GM18498 (cell line): ENCODE measurements around the gene RYR1.
"Not testable (repeated sequence)": the region's sequence is repeated elsewhere in the genome, so short reads cannot be mapped to it uniquely, and the experiment has no call there.

Source experiments
- ATAC-seq: cut with Tn5 transposase; IDR thresholded peaks from one replicate; pipeline ENCODE4 v1.9.1; 2021; ENCODE audit warnings: mild to moderate bottlenecking, moderate library complexity; ENCODE audit not compliant: unreplicated experiment

RYR1 gene

GRCh38 chr19:38488096-38488495, 54.6 kb downstream of the RYR1 start:
- no peak for ATAC-seq

- ATAC-seq = no peak
Measured at GRCh38 chr19:38488776-38489481, 55.4 kb downstream of the RYR1 start.

- ATAC-seq = no peak
Measured at GRCh38 chr19:38490861-38491260, 57.4 kb downstream of the RYR1 start.

- no peak for ATAC-seq
Measured at GRCh38 chr19:38492181-38492813, 58.8 kb downstream of the RYR1 start.

- ATAC-seq = no peak
Measured at GRCh38 chr19:38494379-38494778, 60.9 kb downstream of the RYR1 start.

GRCh38 chr19:38495375-38495774, 61.9 kb downstream of the RYR1 start:
- not testable (repeated sequence) for ATAC-seq

- ATAC-seq = no peak
Measured at GRCh38 chr19:38496116-38496515, 62.6 kb downstream of the RYR1 start.

- ATAC-seq = no peak
Measured at GRCh38 chr19:38496603-38497487, 63.4 kb downstream of the RYR1 start.

- no peak for ATAC-seq
Measured at GRCh38 chr19:38497907-38498306, 64.4 kb downstream of the RYR1 start.

- ATAC-seq = no peak
Measured at GRCh38 chr19:38499532-38499931, 66.0 kb downstream of the RYR1 start.

GRCh38 chr19:38500450-38500849, 67.0 kb downstream of the RYR1 start:
- no peak for ATAC-seq

- no peak for ATAC-seq
Measured at GRCh38 chr19:38502410-38503076, 69.1 kb downstream of the RYR1 start.

GRCh38 chr19:38503077-38503410, 69.6 kb downstream of the RYR1 start:
- no peak for ATAC-seq

- no peak for ATAC-seq
Measured at GRCh38 chr19:38505958-38506357, 72.5 kb downstream of the RYR1 start.

GRCh38 chr19:38506375-38506722, 72.9 kb downstream of the RYR1 start:
- no peak for ATAC-seq

GRCh38 chr19:38506723-38507550, 73.4 kb downstream of the RYR1 start:
- ATAC-seq = no peak

GRCh38 chr19:38507551-38508127, 74.1 kb downstream of the RYR1 start:
- ATAC-seq = no peak

GRCh38 chr19:38508507-38508906, 75.0 kb downstream of the RYR1 start:
- no peak for ATAC-seq

- ATAC-seq = no peak
Measured at GRCh38 chr19:38509027-38509426, 75.5 kb downstream of the RYR1 start.

- no peak for ATAC-seq
Measured at GRCh38 chr19:38511074-38511708, 77.7 kb downstream of the RYR1 start.
